ENCODE results near the gene CA5A. TPM values are rescaled to one million over a fixed set of nuclear protein-coding genes. Genes with fewer than 3 reads are reported as not detected.
A peak's percentile ranks its signal among the peaks of the same experiment; 100 is the strongest.
"Not testable (repeated sequence)": the region's sequence is repeated elsewhere in the genome, so short reads cannot be mapped to it uniquely, and the experiment has no call there.

Gene CA5A
- total RNA-seq, 1 experiment from 2014 or later = not detected

GRCh38 chr16:87909203-87909935 lies 27.0 kb downstream of the CA5A start:
- H3K27ac Mint-ChIP-seq (ENCODE audit: low read depth, unreplicated experiment); BruUV-seq (replicated peaks); H3K9me3 Mint-ChIP-seq (ENCODE audit: unreplicated experiment); H3K36me3 Mint-ChIP-seq (ENCODE audit: insufficient read depth, unreplicated experiment); H3K4me3 Mint-ChIP-seq (ENCODE audit: unreplicated experiment); POLR2A ChIA-PET; H3K4me1 Mint-ChIP-seq (ENCODE audit: insufficient read depth, unreplicated experiment): not testable (repeated sequence)
- H3K27me3 Mint-ChIP-seq (ENCODE audit: insufficient read depth, unreplicated experiment) = peaks cover 27% of the 10 kb centered on the region
- DNase-seq (ENCODE audit: unreplicated experiment) = peak; percentile 64
- intact Hi-C loops (cut with micrococcal nuclease) = loop anchor here (1.0 to 5.0 kb wide), 2 partner anchors 37 to 131 kb away; no protein-coding TSS in a partner anchor
- CTCF ChIA-PET = interaction anchor here (0.5 to 2.6 kb wide), 12 partner anchors 33 to 167 kb away, joined by 3 to 8 read pairs (median 3); no protein-coding TSS in a partner anchor
- TF ChIP-seq CTCF (IDR thresholded peaks at IDR 0.05; ENCODE audit: unreplicated experiment) = peak; percentile 92

- peaks cover 15% of the 10 kb centered on the region for H3K27me3 Mint-ChIP-seq (ENCODE audit: insufficient read depth, unreplicated experiment)
- H3K27ac Mint-ChIP-seq (ENCODE audit: low read depth, unreplicated experiment); DNase-seq (ENCODE audit: unreplicated experiment); H3K9me3 Mint-ChIP-seq (ENCODE audit: unreplicated experiment); H3K36me3 Mint-ChIP-seq (ENCODE audit: insufficient read depth, unreplicated experiment); BruUV-seq (replicated peaks); H3K4me1 Mint-ChIP-seq (ENCODE audit: insufficient read depth, unreplicated experiment); H3K4me3 Mint-ChIP-seq (ENCODE audit: unreplicated experiment): not testable (repeated sequence)
- ChIA-PET POLR2A (interaction anchor here (0.6 kb wide), 1 partner anchor 31 kb away, joined by 3 read pairs; no protein-coding TSS in a partner anchor), CTCF (interaction anchor here (0.6 to 2.6 kb wide), 4 partner anchors 30 to 284 kb away, joined by 3 to 8 read pairs (median 4); no protein-coding TSS in a partner anchor)
- intact Hi-C loops (cut with micrococcal nuclease) = loop anchor here (5.0 kb wide), 1 partner anchor 36 kb away; no protein-coding TSS in a partner anchor
Observed at GRCh38 chr16:87908101-87908500, 28.2 kb downstream of the CA5A start.

GRCh38 chr16:87905521-87905920 lies 30.8 kb downstream of the CA5A start:
- POLR2A ChIA-PET = not testable (repeated sequence)

GRCh38 chr16:87904963-87905362 lies 31.4 kb downstream of the CA5A start:
- POLR2A ChIA-PET = not testable (repeated sequence)

More at GRCh38 chr16:87905521-87905920, 30.8 kb downstream of the CA5A start:
- H3K27me3 Mint-ChIP-seq (ENCODE audit: insufficient read depth, unreplicated experiment); H3K4me1 Mint-ChIP-seq (ENCODE audit: insufficient read depth, unreplicated experiment); BruUV-seq (replicated peaks); DNase-seq (ENCODE audit: unreplicated experiment); H3K9me3 Mint-ChIP-seq (ENCODE audit: unreplicated experiment); H3K36me3 Mint-ChIP-seq (ENCODE audit: insufficient read depth, unreplicated experiment); H3K27ac Mint-ChIP-seq (ENCODE audit: low read depth, unreplicated experiment); H3K4me3 Mint-ChIP-seq (ENCODE audit: unreplicated experiment): not testable (repeated sequence)
- CTCF ChIA-PET = interaction anchor here (0.6 to 1.9 kb wide), 4 partner anchors 30 to 126 kb away, joined by 3 to 9 read pairs (median 6); no protein-coding TSS in a partner anchor
- intact Hi-C loops (cut with micrococcal nuclease) = loop anchor here (5.0 kb wide), 1 partner anchor 33 kb away; no protein-coding TSS in a partner anchor

GRCh38 chr16:87900489-87900888 lies 35.8 kb downstream of the CA5A start:
- BruUV-seq (replicated peaks); H3K36me3 Mint-ChIP-seq (ENCODE audit: insufficient read depth, unreplicated experiment); DNase-seq (ENCODE audit: unreplicated experiment); intact Hi-C loops (cut with micrococcal nuclease); H3K4me3 Mint-ChIP-seq (ENCODE audit: unreplicated experiment); H3K27ac Mint-ChIP-seq (ENCODE audit: low read depth, unreplicated experiment); H3K9me3 Mint-ChIP-seq (ENCODE audit: unreplicated experiment); H3K27me3 Mint-ChIP-seq (ENCODE audit: insufficient read depth, unreplicated experiment): not testable (repeated sequence)
- H3K4me1 Mint-ChIP-seq (ENCODE audit: insufficient read depth, unreplicated experiment) = peaks cover 11% of the 10 kb centered on the region
- CTCF ChIA-PET = interaction anchor here (0.6 to 0.7 kb wide), 2 partner anchors 14 to 543 kb away, joined by 3 to 4 read pairs; no protein-coding TSS in a partner anchor
- POLR2A ChIA-PET = interaction anchor here (0.6 kb wide), 1 partner anchor 206 kb away, joined by 3 read pairs; no protein-coding TSS in a partner anchor

More at GRCh38 chr16:87904963-87905362, 31.4 kb downstream of the CA5A start:
- CTCF ChIA-PET = interaction anchor here (0.6 to 1.9 kb wide), 2 partner anchors 34 to 79 kb away, joined by 3 to 9 read pairs; no protein-coding TSS in a partner anchor
- intact Hi-C loops (cut with micrococcal nuclease) = loop anchor here (5.0 kb wide), 1 partner anchor 33 kb away; no protein-coding TSS in a partner anchor
- H3K27ac Mint-ChIP-seq (ENCODE audit: low read depth, unreplicated experiment); H3K9me3 Mint-ChIP-seq (ENCODE audit: unreplicated experiment); H3K4me1 Mint-ChIP-seq (ENCODE audit: insufficient read depth, unreplicated experiment); BruUV-seq (replicated peaks); H3K27me3 Mint-ChIP-seq (ENCODE audit: insufficient read depth, unreplicated experiment); H3K4me3 Mint-ChIP-seq (ENCODE audit: unreplicated experiment); DNase-seq (ENCODE audit: unreplicated experiment); H3K36me3 Mint-ChIP-seq (ENCODE audit: insufficient read depth, unreplicated experiment): not testable (repeated sequence)

Measured in MCF 10A (cell line).